ENCODE data around the gene CABLES2. TPM values are rescaled to one million over a fixed set of nuclear protein-coding genes. Genes with fewer than 3 reads are reported as not detected.

Gene CABLES2
- polyA plus RNA-seq, 2 of the 4 experiments (the other 2 are of a cell fraction): 3.9 to 7.7 TPM

GRCh38 chr20:62368392-62368975, 38.6 kb downstream of the CABLES2 start:
- ATAC-seq: peak; percentile 18 to 40; a peak in 5 of 6 replicates
- TF ChIP-seq GATA3 (IDR thresholded peaks at IDR 0.05; ENCODE audit: borderline replicate concordance): no peak
- no peak for TF ChIP-seq HDAC2 (IDR thresholded peaks at IDR 0.05)
- TF ChIP-seq NR3C1 (IDR thresholded peaks at IDR 0.05): no peak
- TF ChIP-seq POLR2A (IDR thresholded peaks at IDR 0.05; ENCODE audit: low read length): peak; percentile 24
- TF ChIP-seq JUN (IDR thresholded peaks at IDR 0.05): peak in 1 of 2 experiments; percentile 54; a peak in 1 of 5 replicates
- Histone ChIP-seq H3K9me3 (no peaks in the 10 kb centered on the region), H3K4me1 (peaks cover 52% of the 10 kb centered on the region), H3K27ac (peak overlapping the region; percentile 97 to 99), H3K4me3 (peak overlapping the region; percentile 100), H3K4me2 (peak overlapping the region; percentile 91)
- WGBS (ENCODE audit: missing lambda C conversion rate): 3% methylated on average over 8 of the region's 15 CpGs
- no peak for FAIRE-seq
- POLR2A ChIA-PET: interaction anchor here (0.6 to 5.0 kb wide), 10 partner anchors 9 to 66 kb away, joined by 3 to 61 read pairs (median 4); partner anchors contain the start of genes ADRM1 and RPS21
- CTCF ChIA-PET: interaction anchor here (0.8 to 12.6 kb wide), 18 partner anchors 10 to 131 kb away, joined by 3 to 290 read pairs (median 5); partner anchors contain the start of genes ADRM1 and OSBPL2
- peak in 1 of 2 experiments; percentile 89 for DNase-seq (ENCODE audit: low read depth in 1 of 2, low spot score in 1 of 2)

DNA sequence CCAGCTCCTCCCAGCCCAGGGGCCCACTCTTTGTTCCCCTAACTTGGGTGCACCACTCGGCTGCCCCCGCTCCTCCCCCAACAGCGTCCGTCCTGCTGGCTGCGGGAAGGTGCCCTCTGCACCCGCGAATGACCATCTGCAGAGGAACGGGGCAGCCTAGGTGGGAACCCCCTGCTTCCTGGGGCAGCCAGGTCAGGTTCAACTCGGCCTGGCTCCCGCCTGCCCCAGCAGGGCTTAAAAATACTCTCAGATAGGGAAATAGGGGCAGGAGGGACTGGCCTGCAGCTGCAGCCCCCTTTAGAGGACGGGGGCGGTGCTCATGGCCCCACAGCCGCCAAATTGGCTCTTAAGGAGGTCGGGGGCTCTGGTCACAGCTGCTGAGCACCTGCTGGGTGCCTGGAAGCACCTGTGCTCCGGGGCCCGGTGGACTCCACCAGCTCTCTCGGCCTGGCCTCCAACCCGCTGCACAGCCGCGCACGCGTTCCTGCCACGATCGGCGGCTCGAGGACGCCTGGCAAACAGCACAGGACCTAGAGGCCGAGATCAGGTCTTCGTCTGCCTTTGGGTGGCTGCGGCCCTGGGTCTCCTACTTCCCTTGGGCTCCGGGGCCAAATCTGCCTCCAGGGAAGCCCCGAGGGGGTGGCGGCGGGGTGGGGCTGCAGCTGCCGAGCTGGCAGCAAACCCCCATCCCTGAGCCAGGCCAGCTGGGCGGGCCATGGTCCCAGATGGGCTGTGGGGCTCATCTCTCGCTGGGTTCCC, 39.3 kb downstream of the CABLES2 start:
- H3K4me1 ChIP-seq: peaks cover 59% of the 10 kb centered on the region
- ATAC-seq (peak; percentile 7 to 9; a peak in 2 of 6 replicates), FAIRE-seq (no peak), DNase-seq (ENCODE audit: low read depth in 1 of 2, low spot score in 1 of 2) (peak in 1 of 2 experiments; percentile 71)
- peak overlapping the region; percentile 91 for H3K4me2 ChIP-seq
- peak overlapping the region; percentile 97 to 99 for H3K27ac ChIP-seq
- H3K4me3 ChIP-seq: peak overlapping the region; percentile 100
- ChIA-PET POLR2A (interaction anchor here (0.5 to 5.0 kb wide), 11 partner anchors 9 to 65 kb away, joined by 3 to 61 read pairs (median 4); partner anchors contain the start of genes ADRM1 and RPS21), CTCF (interaction anchor here (0.8 to 12.6 kb wide), 14 partner anchors 10 to 929 kb away, joined by 3 to 290 read pairs (median 6); partner anchors contain the start of genes ADRM1 and OSBPL2)
- TF ChIP-seq JUN (IDR thresholded peaks at IDR 0.05) (no peak), CEBPB (IDR thresholded peaks at IDR 0.05) (no peak), ATOH8 (CRISPR knock-in tag; IDR thresholded peaks at IDR 0.05; ENCODE audit: low read depth) (no peak), HOXB5 (CRISPR knock-in tag; IDR thresholded peaks at IDR 0.05) (no peak), EP300 (IDR thresholded peaks at IDR 0.05) (no peak; a peak in 1 of 5 replicates), E2F6 (IDR thresholded peaks at IDR 0.05; ENCODE audit: borderline replicate concordance, low read depth) (peak; percentile 81), HMGXB4 (CRISPR knock-in tag; IDR thresholded peaks at IDR 0.05; ENCODE audit: borderline replicate concordance) (no peak), CBX8 (IDR thresholded peaks at IDR 0.05) (no peak), PBX3 (IDR thresholded peaks at IDR 0.05) (no peak), GATA3 (IDR thresholded peaks at IDR 0.05; ENCODE audit: borderline replicate concordance) (no peak), MAX (IDR thresholded peaks at IDR 0.05) (peak; percentile 87), KDM1A (IDR thresholded peaks at IDR 0.05; ENCODE audit: low read depth) (no peak), JUNB (IDR thresholded peaks at IDR 0.05) (no peak), MYC (IDR thresholded peaks at IDR 0.05; ENCODE audit: borderline replicate concordance, low read length) (no peak), HOXB13 (CRISPR knock-in tag; IDR thresholded peaks at IDR 0.05; ENCODE audit: low read depth) (0 out of 2 replicates have a peak, but pooled peaks have one; percentile 60), SREBF2 (IDR thresholded peaks at IDR 0.05) (no peak), TP53 (CRISPR knock-in tag; IDR thresholded peaks at IDR 0.05) (no peak), ZFP36 (IDR thresholded peaks at IDR 0.05; ENCODE audit: borderline replicate concordance, partially characterized antibody) (no peak), KDM5A (IDR thresholded peaks at IDR 0.05) (no peak), REST (IDR thresholded peaks at IDR 0.05) (no peak)
- TF ChIP-seq, protein P1, sequence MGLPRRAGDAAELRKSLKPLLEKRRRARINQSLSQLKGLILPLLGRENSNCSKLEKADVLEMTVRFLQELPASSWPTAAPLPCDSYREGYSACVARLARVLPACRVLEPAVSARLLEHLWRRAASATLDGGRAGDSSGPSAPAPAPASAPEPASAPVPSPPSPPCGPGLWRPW (IDR thresholded peaks at IDR 0.05): no peak
- TF ChIP-seq, protein P2, sequence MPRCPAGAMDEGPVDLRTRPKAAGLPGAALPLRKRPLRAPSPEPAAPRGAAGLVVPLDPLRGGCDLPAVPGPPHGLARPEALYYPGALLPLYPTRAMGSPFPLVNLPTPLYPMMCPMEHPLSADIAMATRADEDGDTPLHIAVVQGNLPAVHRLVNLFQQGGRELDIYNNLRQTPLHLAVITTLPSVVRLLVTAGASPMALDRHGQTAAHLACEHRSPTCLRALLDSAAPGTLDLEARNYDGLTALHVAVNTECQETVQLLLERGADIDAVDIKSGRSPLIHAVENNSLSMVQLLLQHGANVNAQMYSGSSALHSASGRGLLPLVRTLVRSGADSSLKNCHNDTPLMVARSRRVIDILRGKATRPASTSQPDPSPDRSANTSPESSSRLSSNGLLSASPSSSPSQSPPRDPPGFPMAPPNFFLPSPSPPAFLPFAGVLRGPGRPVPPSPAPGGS (IDR thresholded peaks at IDR 0.05): no peak
- WGBS (ENCODE audit: missing lambda C conversion rate): 2% methylated on average over 12 of the region's 37 CpGs
- no peaks in the 10 kb centered on the region for H3K9me3 ChIP-seq
